Endodermal cell (in vitro differentiated cells): Measurements from ENCODE around the gene RBMS3. TPM values are rescaled to one million over a fixed set of nuclear protein-coding genes. Genes with fewer than 3 reads are reported as not detected.

Source experiments
- DNase-seq: peaks from one replicate; pipeline ENCODE4 v3.0.0-alpha.2; 2017
- H3K27ac ChIP-seq: 2 replicates; pipeline ENCODE4 v1.5.1; 2013; ENCODE audit warnings: mild to moderate bottlenecking, low read depth, low read length, moderate library complexity
- H3K27me3 ChIP-seq: 2 replicates; pipeline ENCODE4 v1.6.1; 2013; ENCODE audit warnings: mild to moderate bottlenecking, low read length, moderate library complexity; ENCODE audit not compliant: insufficient read depth, control insufficient read depth, poor library complexity, severe bottlenecking
- H3K36me3 ChIP-seq: 2 replicates; pipeline ENCODE4 v1.7.0; 2013; ENCODE audit warnings: mild to moderate bottlenecking, low read length, moderate library complexity; ENCODE audit not compliant: control insufficient read depth, insufficient read depth
- H3K4me1 ChIP-seq: one replicate; pipeline ENCODE4 v1.7.0; 2013; ENCODE audit warnings: low read length; ENCODE audit not compliant: control insufficient read depth, insufficient read depth
- H3K4me3 ChIP-seq: 2 replicates; pipeline ENCODE4 v1.5.1; 2013; ENCODE audit warnings: mild to moderate bottlenecking, low read length, moderate library complexity
- H3K9ac ChIP-seq: 2 replicates; pipeline ENCODE4 v1.6.1; 2013; ENCODE audit warnings: mild to moderate bottlenecking, low read length, moderate library complexity; ENCODE audit not compliant: poor library complexity, severe bottlenecking; ENCODE audit errors: extremely low read depth
- H3K9me3 ChIP-seq: 2 replicates; pipeline ENCODE4 v1.6.1; 2013; ENCODE audit warnings: mild to moderate bottlenecking, low read length, moderate library complexity; ENCODE audit not compliant: control insufficient read depth
- H3K27ac Mint-ChIP-seq: 2 replicates; pipeline ENCODE4 v1.8.0; 2020; ENCODE audit warnings: mixed read lengths
- H3K27me3 Mint-ChIP-seq: 2 replicates; pipeline ENCODE4 v1.8.0; 2021; ENCODE audit warnings: mild to moderate bottlenecking, mixed read lengths; ENCODE audit not compliant: insufficient read depth
- H3K36me3 Mint-ChIP-seq: 2 replicates; pipeline ENCODE4 v1.8.0; 2020; ENCODE audit warnings: low read depth, mixed read lengths
- H3K4me1 Mint-ChIP-seq: 2 replicates; pipeline ENCODE4 v1.8.0; 2020; ENCODE audit warnings: mixed read lengths
- H3K4me3 Mint-ChIP-seq: 2 replicates; pipeline ENCODE4 v1.8.0; 2020; ENCODE audit warnings: mild to moderate bottlenecking, moderate library complexity, mixed read lengths
- H3K9me3 Mint-ChIP-seq: 2 replicates; pipeline ENCODE4 v1.8.0; 2020; ENCODE audit warnings: mild to moderate bottlenecking, mixed read lengths
- WGBS, 2 experiments: methylation state at CpG; one replicate each; pipeline versions ENCODE4 v1.1.5 to v1.1.7; 2013; ENCODE audit warnings: missing lambda C conversion rate in 2 of 2, mixed read lengths in 1 of 2; ENCODE audit not compliant: insufficient coverage in 1 of 2, insufficient read length in 1 of 2; 5-methylcytosine and 5-hydroxymethylcytosine counted together
- total RNA-seq, 2 donors: library from RNA; stranded (reverse); fragmentation: NEBNext Ultra II Directional in 1 of 2; extraction: Animal tissue kit (Norgen Biotek cat#: 25700) in 1 of 2; gene quantifications; 2 replicates in 1 of 2; 3 replicates in 1 of 2; pipeline ENCODE4 v1.2.1, GENCODE V29; 2021
- TF ChIP-seq, protein P1 (sequence below): fragments of 200-600 bp; sonication (generic); conservative IDR thresholded peaks from 2 replicates; pipeline ENCODE4 v1.5.0; 2021; ENCODE audit warnings: antibody characterized with exemption, mild to moderate bottlenecking

Gene RBMS3
- total RNA-seq, 2 donors from 2014 or later: 2.0 to 7.3 TPM

DNA sequence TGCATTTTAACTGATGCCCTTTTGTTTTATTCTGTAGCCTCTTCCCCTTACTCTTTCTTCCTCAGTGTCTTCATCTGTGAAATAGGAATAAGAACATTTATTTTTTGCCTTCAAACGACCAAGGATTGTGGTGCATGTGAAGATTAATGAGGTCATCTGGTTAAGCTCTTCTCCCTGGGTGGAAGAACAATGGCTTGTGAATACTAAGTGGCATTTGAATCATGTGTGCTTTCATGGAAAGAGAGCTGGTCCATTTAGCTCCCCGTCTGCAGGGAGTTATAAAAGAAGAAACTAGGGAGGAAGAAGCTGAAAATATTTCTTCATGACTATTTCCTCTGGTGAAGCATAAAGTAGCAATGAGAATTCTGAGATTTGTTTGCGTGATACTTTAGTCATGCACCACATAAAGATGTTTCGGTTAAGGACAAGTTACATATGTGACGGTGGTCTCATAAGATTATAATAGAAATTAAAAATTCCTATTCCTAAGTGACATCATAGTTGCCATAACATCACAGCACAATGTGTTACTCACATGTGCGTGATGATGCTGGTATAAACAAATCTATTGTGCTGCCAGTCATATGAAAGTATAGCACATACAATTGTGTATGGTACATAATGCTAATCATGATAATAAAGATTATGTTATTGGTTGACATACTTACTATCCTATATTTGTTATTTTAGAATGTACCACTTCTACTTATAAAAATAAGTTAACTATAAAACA is 374.3 kb downstream of the RBMS3 start:
- Mint-ChIP-seq H3K4me1 (peaks cover 11% of the 10 kb centered on the region), H3K4me3 (no peak overlapping the region), H3K27ac (peak overlapping the region; percentile 62), H3K27me3 (no peaks in the 10 kb centered on the region), H3K36me3 (no peaks in the 10 kb centered on the region), H3K9me3 (no peaks in the 10 kb centered on the region)
- DNase-seq: no peak
- H3K27ac ChIP-seq: peak overlapping the region; percentile 62
- no peaks in the 10 kb centered on the region for H3K4me1 ChIP-seq
- TF ChIP-seq, protein P1, sequence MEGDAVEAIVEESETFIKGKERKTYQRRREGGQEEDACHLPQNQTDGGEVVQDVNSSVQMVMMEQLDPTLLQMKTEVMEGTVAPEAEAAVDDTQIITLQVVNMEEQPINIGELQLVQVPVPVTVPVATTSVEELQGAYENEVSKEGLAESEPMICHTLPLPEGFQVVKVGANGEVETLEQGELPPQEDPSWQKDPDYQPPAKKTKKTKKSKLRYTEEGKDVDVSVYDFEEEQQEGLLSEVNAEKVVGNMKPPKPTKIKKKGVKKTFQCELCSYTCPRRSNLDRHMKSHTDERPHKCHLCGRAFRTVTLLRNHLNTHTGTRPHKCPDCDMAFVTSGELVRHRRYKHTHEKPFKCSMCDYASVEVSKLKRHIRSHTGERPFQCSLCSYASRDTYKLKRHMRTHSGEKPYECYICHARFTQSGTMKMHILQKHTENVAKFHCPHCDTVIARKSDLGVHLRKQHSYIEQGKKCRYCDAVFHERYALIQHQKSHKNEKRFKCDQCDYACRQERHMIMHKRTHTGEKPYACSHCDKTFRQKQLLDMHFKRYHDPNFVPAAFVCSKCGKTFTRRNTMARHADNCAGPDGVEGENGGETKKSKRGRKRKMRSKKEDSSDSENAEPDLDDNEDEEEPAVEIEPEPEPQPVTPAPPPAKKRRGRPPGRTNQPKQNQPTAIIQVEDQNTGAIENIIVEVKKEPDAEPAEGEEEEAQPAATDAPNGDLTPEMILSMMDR: no peak
- H3K36me3 ChIP-seq: no peaks in the 10 kb centered on the region
- H3K9me3 ChIP-seq: no peaks in the 10 kb centered on the region
- H3K4me3 ChIP-seq: no peak overlapping the region
- H3K27me3 ChIP-seq: no peaks in the 10 kb centered on the region
- no peak overlapping the region for H3K9ac ChIP-seq
- WGBS, 2 experiments: 73 to 100% methylated on average over 1 to 6 of the region's 6 CpGs

GRCh38 chr3:29665688-29666087 is 384.8 kb downstream of the RBMS3 start:
- H3K4me1 ChIP-seq: no peaks in the 10 kb centered on the region
- H3K27ac Mint-ChIP-seq: no peak overlapping the region
- H3K4me3 Mint-ChIP-seq: no peak overlapping the region
- no peaks in the 10 kb centered on the region for H3K36me3 Mint-ChIP-seq
- no peak for DNase-seq
- no peaks in the 10 kb centered on the region for H3K27me3 Mint-ChIP-seq
- no peaks in the 10 kb centered on the region for H3K9me3 ChIP-seq
- no peak overlapping the region for H3K27ac ChIP-seq
- WGBS, 2 experiments: 93 to 94% methylated on average over 3 of the region's 3 CpGs
- H3K36me3 ChIP-seq: no peaks in the 10 kb centered on the region
- no peaks in the 10 kb centered on the region for H3K27me3 ChIP-seq
- H3K4me1 Mint-ChIP-seq: no peaks in the 10 kb centered on the region
- H3K9ac ChIP-seq: no peak overlapping the region
- TF ChIP-seq, protein P1: no peak
- peaks cover 2% of the 10 kb centered on the region for H3K9me3 Mint-ChIP-seq
- H3K4me3 ChIP-seq: no peak overlapping the region

- H3K4me1 ChIP-seq: no peaks in the 10 kb centered on the region
- no peaks in the 10 kb centered on the region for H3K27me3 ChIP-seq
- peaks cover 7% of the 10 kb centered on the region for H3K9me3 Mint-ChIP-seq
- no peak for DNase-seq
- H3K4me3 Mint-ChIP-seq: no peak overlapping the region
- TF ChIP-seq, protein P1: no peak
- no peak overlapping the region for H3K4me3 ChIP-seq
- no peak overlapping the region for H3K27ac Mint-ChIP-seq
- no peaks in the 10 kb centered on the region for H3K9me3 ChIP-seq
- H3K27ac ChIP-seq: no peak overlapping the region
- no peak overlapping the region for H3K9ac ChIP-seq
- WGBS, 2 experiments: 71 to 100% methylated on average over 1 to 2 of the region's 2 CpGs
- H3K36me3 Mint-ChIP-seq: no peaks in the 10 kb centered on the region
- no peaks in the 10 kb centered on the region for H3K4me1 Mint-ChIP-seq
- H3K36me3 ChIP-seq: no peaks in the 10 kb centered on the region
- H3K27me3 Mint-ChIP-seq: no peaks in the 10 kb centered on the region
Measured at GRCh38 chr3:29668233-29668632, 387.4 kb downstream of the RBMS3 start.
